HG03139 (cell line): Measurements from ENCODE around the gene PIK3R3.

Experiments used
- ATAC-seq: cut with Tn5 transposase; IDR thresholded peaks from one replicate; pipeline ENCODE4 v1.9.1; 2021; ENCODE audit not compliant: unreplicated experiment

The PIK3R3 gene

GRCh38 chr1:46158312-46159281 lies 26.2 kb upstream of the PIK3R3 start:
- peak; percentile 79 for ATAC-seq

DNA sequence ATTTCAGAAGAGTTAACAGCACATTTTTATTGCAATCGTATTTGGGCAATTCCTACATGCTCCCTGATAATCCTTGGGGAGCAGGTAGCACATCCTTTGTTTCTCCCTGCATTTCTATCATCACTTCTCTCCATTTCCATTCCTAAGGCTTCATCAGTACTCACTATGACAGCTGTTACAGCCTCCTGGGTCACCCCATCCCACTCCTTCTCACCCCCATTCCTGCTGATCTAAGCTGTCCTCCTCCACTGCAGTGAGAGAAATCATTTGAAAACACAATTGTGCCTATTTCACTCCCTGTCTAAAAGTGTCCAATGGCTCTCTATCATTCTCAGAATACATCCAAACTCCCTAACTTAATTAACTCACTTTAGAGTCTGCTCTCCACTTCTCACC lies 25.5 kb upstream of the PIK3R3 start:
- no peak for ATAC-seq

DNA sequence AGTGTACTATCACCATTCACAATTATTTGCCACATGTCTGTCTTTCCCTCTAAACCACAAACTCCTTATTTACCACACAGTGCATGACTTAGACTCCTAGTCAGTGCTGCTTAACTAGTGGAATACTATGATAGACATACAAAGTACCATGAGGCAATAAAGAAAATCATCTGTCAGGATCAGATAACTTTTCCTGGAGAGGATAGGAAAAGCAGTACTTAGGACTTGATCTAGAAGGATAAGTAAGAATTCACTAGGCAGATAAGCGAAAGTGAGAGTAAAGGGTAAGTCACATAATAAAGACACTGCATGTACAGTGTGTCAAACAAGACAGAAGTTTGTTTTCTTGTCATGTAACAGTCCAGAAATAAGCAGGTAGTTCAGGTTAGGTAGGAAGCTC lies 21.3 kb upstream of the PIK3R3 start:
- no peak for ATAC-seq

DNA sequence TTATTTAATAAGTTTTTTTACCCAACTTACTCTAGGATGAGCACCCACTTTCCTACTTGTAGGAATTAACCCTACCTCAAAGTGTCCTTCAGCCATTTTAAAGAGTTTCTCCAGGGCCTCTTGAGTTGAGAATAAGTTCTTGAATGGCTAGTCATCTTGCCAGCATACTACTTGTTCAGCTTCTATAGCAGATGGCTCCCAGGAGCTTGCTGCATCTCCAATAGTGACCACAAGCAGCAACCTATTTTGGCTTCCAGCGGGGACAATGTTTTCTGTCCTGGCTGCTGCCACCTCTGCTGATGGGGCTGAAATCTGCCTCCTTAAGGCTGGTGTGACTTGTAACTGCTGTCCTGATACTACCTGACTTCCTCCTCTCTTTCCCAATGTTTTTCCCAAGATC lies 20.8 kb upstream of the PIK3R3 start:
- ATAC-seq: no peak

GRCh38 chr1:46152016-46152415 lies 19.6 kb upstream of the PIK3R3 start:
- no peak for ATAC-seq

DNA sequence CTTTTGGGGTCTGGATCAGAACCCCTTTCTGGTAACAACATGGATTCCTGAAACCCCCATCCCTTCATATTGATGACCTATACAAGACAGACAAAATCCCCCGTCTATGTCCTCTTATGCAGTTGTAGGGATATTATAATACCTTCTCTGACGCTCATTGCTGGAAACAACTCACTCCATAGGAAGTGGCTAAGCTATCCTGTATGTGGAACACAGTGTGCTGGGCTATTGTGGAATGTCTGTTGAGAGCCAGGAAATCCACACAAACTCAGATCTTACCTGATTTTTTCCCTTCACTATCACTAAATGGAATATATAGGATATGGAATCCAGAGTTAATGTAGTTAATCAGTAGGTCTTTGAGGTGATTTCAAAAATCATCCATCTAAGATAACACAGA lies 17.7 kb upstream of the PIK3R3 start:
- ATAC-seq: no peak

GRCh38 chr1:46148318-46148717 lies 15.9 kb upstream of the PIK3R3 start:
- no peak for ATAC-seq

GRCh38 chr1:46137916-46138315 lies 5.5 kb upstream of the PIK3R3 start:
- no peak for ATAC-seq

DNA sequence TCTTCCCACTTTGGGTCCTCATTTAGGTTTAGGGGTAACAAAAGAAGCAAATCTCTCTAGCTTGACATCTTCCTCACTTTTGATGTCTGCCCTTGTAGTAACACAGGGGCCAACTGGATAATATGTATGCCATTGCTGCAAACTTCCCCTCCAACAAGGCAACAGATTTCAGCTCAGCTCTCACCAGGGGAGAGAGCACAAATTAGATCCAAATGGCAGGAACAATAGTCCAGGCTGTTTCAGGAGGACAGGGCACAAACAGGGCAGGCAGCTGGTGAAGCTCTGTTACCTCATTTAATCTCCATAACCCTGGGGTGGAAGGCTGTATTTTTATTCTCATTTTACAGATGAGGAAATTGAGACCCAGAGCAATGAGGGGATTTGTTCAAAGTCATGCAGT lies 4.3 kb upstream of the PIK3R3 start:
- no peak for ATAC-seq

- no peak for ATAC-seq
Measured at GRCh38 chr1:46134660-46135331, 2.4 kb upstream of the PIK3R3 start.

DNA sequence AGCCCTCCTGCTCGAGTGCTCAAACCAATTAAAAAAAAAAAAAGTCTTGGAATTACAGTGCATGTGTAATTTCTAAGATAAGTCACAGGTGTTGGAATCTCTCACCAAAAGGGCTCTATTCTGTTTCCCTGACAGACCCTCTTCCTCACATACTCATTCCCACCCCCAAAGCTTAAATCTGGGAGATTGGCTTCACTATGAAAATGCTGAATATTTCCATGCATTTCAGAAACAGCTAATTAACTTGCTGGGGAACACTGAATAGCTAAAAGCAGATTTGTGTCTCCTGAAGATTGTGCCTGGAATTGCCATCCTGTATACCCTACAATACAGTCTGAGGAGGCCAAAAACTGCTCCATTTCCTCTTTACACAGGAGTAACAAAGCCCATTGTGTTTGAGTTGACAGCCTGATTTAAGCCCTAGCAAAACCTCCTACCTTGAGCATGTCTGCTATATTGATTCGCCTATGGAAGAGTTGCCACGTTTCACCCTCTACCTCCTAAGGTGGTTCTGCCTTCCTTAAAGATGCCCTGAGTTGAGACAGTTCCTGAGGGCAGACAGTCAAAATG lies 1.4 kb upstream of the PIK3R3 start:
- no peak for ATAC-seq

DNA sequence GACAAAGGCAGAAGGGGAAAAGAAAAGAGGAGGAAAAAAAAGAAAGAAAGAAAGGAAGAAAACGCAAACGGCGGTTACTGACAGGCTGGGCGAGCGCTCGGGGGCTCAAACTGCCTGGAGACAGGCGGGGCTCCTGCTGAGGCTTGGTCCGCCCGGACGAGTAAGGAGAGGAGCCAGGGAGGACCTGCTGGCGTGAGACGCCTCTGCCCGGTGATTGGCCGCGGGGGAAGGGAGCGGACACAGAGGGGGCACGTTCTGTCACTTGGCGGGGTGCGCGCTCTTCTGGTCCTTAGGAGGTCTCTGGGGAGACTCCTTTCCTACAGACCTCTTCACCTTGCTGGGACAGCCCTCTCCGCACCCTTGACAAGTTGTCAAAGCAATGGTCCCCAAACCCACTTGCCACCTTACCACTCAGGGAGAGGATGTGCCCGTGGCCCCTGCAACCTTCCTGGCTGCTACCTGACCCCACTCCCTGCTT lies 791 bp upstream of the PIK3R3 start:
- peak; percentile 38 for ATAC-seq

DNA sequence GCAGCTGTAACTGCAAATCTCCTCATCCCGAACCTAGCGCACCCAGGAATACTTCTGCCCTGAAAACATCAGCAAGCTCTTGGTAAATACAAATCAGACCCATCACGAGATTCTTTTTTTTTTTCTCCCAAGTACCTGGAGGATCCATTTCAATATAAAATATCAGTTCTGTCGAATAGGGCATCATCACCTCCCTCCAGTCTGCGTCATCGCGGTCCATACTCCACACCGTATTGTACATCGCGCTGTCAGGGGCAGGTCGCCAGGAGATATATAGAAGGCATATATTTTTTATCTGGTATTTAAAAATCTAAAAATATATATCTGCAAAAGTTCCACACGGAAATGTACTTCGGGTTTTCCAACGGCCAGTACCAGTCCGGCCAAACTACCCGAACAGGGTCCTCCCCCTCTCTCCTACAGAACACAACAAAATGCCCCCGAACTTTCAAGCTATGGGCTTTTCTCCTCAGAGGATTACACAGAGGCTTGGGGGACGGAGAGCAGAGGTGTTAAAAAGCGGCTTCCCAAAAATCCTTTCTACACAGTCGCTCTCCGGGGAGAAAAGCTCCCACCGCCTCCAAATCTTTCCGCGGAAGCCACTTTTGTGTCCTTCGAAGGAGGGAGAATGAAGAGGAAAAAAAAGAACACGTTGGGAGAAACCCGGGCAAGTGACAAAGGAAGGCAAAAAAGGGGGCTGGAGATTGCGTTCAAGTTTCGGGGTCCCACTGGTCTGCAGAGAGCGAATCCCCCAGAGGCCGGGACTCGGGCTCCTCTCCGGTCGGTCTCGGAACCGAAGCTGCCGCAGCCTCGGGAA lies 509 bp downstream of the PIK3R3 start:
- no peak for ATAC-seq

DNA sequence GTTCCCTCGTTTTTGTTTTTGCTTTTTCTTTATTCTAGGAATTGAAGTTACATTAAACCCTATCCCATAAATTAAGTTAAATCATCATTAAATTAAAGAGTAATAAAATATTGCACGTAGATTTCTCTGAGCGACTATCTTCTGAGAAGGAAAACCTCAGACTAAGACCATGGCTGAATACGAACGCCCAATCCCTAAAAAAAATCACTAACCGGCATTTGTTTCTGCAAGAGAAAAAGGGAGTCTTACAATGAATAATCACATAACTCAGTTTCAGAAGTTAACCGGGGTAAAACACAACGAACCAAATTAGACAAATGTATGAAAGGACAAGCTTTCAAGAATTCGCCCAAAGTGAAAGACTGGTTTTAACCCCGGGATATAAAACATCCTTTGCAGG lies 1.3 kb downstream of the PIK3R3 start:
- no peak for ATAC-seq

- ATAC-seq: no peak
Measured at GRCh38 chr1:46130606-46131005, 1.8 kb downstream of the PIK3R3 start.

DNA sequence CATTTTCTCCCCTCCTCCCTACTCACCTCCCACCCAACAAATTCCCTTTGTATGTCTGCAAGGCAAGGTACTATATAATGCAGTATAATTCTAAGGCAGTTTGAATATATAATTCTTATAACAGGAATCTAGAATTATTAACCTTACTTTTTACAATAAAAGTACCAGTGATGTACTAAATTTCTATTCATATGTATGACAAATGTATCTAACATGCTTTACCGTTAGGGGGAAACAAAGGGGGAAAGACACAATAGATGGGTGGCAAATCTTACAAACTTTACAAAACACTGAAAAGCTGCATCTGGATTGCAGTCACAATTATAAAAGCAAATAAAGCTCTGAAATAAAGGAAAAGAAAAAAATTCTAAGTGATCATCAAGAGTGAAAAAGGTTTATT lies 2.3 kb downstream of the PIK3R3 start:
- no peak for ATAC-seq

DNA sequence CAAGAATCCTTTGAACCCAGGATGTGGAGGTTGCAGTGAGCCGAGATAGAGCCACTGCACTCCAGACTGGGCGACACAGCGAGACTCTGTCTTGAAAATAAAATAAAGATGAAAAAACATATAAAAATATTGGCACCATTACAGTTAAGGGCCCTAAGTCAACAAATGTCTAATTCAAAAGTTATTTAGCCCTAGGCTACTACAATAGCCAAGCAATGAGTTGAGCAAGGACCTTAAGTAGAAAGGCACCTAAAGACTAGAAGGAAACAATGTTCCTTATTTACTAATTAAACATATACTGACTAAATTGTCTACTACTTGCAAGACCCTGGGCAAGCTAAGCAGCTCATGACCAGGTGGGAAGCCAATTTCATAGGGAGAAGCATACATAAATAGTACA lies 4.1 kb downstream of the PIK3R3 start:
- no peak for ATAC-seq

DNA sequence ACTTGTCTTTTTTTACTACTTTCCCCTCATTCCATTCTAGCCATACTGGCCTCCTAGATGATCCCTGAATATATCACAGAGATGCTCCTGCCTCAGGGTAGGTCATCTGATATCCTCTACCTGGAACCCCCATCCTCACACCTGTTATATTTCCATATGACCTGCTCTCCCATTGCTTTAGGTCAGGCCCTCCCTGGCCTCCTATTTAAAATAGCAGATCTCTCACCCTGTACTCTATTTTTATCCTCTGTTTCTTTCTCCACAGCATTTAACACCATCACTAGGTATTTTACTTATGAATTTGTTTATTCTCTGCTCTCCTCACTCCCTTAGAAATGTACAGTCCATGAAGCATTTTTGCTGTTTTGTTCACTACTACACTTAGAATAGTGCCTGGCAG lies 13.6 kb downstream of the PIK3R3 start:
- ATAC-seq: no peak

DNA sequence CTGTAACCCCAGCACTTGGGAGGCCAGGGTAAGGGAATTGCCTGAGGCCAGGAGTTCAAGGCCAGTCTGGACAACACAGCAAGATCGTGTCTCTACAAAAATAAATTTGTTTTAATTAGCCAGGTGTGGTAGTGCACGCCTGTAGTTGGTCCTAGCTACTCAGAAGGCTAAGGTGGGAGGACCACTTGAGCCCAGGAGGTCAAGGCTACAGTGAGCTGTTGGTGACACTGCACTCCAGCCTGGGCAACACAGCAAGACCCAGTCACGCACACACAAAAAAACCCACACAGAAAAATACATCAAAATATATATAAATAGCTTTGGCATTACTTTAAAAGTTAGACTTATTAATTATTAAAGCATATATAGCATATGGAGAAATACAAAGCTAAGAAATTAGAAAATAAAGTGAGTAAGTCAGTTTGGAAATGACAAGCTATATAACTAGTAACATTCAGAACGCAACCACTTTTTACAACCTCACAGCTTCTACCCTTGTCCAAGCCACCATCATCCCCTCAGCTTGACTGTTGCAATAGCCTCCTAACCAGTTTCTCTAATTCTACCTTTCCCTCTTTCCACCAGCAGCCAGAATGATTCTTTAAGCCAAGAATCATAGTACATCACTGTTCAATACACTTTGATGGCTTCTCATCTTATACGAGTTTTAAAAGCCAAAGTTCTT lies 14.5 kb downstream of the PIK3R3 start:
- ATAC-seq: no peak

- ATAC-seq: no peak
Measured at GRCh38 chr1:46114925-46115603, 17.4 kb downstream of the PIK3R3 start.
